GM21390 (cell line): Measurements from ENCODE around the gene TM4SF18.

Experiments used
- ATAC-seq: cut with Tn5 transposase; IDR thresholded peaks from one replicate; pipeline ENCODE4 v1.9.1; 2021; ENCODE audit not compliant: unreplicated experiment

TM4SF18 gene

DNA sequence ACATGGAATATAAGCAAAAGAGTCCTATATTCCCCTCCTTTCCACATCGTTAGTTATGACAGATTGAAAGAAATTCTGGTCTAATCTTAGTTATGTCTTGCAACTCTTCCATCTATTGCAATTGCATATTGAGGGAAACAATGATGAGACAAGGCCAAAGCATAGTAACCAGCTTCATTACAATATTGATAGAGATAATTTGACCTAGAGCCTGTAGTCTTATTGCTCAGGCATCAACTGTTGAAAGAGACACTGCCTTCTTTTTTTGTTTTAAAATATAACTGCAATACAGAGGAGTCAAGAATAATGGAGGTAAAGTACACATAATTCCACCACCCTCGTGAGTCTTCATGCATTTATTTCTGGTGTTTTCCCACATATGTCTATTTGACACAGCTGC lies 2.0 kb downstream of the TM4SF18 start:
- ATAC-seq: no peak

DNA sequence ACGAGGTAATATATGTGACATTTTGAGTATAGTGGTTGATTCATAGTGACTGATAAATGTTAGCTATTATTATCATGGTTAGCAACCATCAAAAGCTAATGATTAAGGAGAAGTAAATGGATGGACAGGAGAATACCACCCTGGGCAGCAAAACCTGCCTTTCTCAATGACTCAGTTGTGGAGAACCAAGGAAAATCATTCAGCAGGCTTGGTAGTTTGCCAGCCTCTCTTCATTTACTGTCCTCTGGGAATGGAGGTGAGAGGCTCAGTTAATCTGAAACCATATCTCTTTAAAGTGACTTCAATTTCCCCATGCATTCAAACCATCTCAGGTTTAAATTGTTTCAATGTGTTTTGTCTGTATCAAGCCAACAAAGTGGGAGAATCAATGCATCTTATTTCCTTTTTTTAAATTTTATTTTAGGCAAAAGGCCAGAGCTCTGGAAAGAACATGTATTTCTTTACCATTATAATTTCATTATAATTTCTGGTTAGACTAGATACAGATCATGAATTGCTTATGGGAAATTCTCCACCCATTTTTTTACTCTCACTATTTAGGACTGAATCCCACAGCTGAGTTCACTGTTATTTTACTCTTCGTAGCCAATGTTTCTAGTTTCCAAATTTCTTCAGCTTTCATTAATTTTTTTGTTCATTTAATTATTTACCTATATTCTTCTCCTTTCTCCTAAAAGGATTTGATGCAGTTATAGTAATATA lies 2.7 kb downstream of the TM4SF18 start:
- ATAC-seq: no peak

DNA sequence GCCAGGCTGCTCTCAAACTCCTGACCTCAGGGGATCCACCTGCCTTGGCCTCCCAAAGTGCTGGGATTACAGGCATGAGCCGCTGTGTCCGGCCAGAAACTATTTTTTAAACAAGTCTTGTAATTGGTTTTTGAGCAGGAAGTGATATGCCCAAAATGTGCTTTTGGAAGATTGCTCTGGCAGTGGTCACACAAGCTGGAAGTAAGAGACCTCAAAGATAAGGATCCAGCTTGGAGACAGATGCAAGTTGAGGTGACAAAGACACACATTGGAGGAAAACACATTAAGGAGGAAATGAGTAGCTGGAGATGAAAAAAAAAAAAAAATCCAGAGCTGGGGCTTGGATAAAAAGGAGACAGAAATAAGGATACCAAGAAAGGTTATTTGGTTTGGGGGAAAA lies 6.3 kb downstream of the TM4SF18 start:
- no peak for ATAC-seq

DNA sequence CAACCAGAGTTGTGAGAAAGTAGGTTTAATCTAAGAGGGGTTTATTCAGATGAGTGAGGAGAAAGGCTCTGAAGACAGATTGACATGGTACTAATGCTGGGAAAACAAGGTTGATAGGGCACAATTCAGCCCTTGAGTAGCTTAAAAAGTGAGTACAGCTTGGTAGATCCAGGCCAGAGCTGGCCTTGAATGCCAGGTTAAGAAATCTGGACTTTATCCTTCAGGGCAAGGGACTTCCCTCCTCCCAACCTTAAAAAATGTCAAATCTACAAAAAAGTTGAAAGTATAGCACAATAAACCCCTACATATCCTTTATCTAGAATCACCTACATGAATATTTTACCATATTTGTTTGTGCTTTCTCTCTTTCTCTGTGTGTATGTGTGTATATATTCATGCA lies 7.9 kb downstream of the TM4SF18 start:
- no peak for ATAC-seq

DNA sequence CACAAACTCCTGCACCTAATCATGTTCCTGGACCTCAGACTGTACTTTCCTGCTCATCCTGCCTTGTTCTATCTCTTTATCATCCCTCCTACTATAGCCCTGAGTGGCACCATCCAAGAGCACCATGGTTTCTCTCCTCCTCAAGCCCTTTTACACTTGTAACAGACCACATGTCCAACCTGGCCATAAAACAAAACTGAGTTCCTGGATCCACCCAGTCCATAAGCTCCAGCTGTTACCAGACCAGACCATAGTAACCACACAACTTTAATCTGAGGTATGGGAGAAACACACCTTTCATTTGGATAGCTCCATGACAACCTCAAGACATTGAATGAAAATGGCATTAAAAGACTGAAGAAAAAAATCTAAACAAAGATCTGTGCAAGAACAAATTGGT lies 9.1 kb downstream of the TM4SF18 start:
- ATAC-seq: no peak

DNA sequence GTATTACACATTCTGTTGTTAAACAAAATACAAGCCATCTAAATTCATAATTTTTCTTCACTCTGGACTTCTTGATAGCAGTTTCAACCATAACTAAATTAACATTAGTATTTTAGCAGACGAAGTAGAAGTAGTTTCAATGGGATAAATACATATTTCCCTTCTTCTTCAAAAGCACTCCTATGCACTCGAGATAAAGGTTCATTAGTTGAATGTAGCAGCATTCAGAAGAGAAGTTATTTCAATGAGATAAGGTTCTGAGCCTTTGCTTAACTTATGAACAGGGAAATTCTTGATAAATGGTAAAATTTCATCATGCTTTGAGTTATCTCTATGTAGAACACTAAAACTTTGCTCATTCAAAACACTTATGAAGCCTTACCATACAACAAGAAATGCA lies 11.8 kb downstream of the TM4SF18 start:
- ATAC-seq: no peak

DNA sequence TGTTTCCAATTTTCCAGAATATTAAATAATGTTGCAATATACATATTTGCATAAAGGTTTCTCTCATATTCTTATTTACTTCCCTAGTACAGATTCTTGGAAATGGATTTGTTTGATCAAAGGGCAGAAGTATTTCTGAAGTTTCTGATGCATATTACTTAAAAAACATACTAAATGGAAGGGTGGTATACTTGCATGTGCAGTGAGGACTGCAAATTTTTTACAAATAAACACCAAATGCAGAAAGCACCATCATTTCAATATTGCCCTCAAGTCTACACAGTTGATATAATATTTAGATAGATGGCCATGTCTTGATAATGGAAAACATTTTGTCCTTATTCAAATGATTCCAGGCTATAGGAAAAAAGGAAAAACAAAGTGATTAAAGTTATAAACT lies 12.3 kb downstream of the TM4SF18 start:
- ATAC-seq: no peak

DNA sequence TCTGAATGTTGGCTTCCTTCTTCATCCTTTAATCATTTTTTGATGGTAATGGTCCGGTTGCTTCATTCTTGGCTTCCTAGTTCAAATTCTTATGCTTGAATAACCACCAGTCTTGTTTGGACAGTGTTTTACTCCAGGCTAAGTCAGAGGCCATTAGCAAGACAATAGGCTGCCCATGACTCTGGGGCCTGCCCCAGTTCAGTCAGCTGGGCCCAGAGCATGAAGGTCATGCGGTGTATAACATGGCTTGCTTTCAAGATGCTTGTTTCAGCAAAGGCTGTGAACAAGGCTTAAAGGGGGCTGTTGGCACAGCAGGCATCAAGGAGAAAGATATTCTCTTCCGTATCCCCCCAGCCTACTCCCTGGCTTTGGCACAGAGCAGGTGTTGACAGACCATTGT lies 13.7 kb downstream of the TM4SF18 start:
- ATAC-seq: no peak

DNA sequence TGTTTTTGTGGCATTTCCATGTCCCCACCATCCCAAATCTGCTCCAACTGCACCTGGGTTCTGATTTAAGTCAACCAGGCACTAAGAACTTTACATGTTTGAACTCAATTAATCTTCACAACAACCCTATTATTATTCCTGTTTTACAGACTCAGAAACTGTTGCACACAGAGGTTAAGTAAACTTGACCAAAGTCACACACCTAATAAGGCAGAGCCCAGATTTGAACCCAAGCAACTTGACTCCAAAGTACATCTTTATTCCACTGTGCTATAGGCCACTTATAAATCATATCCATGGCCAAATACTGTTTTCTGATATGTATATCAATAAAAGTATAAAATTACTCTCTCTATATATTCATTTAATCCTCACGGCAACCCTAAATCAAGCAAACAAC lies 16.4 kb downstream of the TM4SF18 start:
- no peak for ATAC-seq

DNA sequence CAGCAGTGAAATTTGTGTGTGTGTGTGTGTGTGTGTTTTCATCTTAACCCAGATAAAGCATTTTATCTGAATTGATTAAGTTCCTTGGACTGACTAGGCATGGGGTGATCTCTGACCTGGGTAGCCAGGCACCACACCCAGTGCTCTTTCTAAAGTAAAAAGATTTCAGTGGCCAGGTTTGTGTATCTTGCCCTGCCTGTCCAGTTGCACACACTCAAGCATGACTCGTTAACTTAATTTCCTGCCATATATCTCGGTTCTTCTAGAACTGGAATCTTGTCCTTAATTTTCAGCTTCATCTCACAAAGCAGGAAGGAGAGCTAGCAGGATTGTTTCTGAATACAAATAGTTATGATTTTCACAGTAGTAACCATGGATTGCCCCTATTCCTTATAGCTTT lies 17.0 kb downstream of the TM4SF18 start:
- ATAC-seq: no peak

DNA sequence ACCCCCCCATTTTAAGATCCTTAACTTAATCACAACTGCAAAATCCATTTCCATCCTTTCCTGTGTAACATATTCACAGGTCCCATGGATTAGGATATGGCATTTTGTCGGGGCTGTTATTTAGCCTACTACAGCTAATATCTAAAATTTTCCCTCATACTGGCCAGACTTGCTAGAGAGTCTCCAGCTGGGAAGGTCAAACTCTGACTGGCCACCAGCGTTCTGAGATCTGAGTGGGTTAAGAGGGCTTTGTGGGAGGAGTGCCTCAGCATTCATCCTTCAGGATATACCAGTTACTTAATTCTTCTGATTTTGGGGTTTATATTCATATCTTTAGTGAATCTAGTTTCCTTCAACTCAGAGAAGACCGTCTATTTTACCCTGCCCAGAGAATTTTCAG lies 17.7 kb downstream of the TM4SF18 start:
- no peak for ATAC-seq

DNA sequence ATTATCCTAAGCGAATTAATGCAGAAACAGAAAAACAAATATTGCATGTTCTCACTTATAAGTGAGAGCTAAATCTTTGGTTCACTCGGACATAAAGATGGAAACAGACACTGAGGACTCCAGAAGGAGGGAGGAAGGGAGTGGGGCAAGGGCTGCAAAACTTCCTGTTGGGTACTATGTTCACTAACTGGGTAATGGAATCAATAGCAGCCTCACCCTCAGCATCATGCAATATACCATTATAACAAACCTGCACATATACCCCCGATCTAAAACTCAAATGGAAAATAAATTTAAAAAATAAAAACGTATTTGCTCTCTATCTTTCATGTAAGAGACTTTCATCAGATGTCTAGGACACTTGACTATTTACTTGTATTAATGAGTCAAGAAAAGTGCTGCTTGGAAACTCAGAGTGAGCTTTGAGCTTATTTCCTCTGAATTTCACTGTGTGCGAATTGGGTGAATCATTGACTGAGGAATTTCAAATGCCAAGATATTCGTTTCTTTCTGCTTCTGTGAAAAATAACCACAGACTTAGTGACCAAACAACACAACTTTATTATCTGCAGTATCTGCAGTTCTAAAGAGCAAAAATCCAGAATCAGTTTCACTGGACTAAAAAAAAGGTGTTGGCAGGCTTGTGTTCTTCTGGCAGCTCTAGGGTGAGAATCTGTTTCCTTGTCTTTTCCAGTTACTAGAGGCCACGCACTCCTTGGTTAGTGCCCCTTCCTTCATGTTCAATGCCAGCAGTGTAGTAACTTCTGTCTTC lies 18.4 kb downstream of the TM4SF18 start:
- no peak for ATAC-seq

DNA sequence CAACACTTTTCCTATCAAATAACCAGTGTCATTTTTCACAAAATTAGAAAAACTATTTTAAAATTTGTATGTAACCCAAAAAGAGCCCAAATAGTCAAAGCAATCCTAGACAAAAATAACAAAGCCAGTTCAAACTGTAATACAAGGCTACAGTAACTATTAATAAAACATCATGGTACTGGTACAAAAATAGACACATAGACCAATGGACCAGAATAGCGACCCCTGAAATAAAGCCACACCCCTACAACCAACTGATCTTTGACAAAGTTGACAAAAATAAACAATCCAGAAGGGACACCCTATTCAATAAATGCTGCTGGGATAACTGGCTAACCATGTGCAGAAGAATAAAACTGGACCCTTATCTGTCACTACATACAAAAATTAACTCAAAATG lies 19.9 kb downstream of the TM4SF18 start:
- no peak for ATAC-seq

DNA sequence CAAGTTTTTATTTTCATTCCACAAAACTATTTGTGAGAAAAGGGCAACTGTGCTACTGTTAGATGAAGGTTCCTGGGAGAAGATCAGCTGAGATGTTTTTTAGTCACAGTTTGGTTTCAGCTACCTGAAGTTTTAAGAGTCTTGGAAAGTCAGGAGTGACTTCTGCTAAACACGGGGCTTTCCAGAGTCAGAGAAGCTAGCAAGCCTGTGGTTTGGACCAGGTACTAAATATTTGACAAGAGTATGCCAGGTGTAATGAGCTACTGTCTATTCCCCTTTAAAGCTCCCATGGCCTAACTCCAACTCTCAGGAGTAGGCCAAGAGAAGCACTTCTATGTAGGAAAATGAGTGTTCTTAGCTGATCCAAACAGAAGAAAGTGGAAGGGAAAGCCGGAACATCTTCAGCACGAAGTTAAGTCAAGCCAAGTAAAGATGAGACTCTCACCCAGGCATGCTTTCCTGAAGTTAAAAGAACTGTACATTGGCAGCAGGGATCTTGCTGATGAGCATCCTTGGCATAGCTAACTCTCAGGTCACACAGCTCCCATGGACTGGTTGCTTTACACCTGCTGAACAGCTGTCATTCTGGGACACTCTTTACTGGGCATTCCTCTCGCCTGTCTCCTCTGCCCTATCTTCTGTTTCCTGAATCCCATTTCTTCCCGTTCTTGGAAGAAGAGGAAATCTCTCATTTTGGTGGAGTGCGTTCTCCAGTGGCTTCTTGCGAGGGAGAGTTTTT lies 22.5 kb downstream of the TM4SF18 start:
- ATAC-seq: no peak

DNA sequence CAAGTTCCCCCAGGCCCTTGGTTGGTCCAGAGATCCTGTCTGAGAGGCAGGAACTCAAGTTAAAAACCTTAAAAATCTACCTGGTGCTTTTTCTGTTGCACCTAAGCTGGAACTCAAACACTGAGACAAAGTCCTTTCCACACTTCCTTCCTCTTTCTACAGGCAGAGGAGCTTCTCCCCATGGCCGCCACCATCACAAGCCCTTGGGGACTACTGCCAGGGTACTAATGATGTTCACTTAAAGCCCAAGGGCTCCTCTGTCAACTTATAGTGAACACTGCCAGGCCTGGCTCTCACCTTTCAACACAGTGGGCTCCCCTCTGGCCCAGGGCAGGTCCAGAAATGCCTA lies 26.0 kb downstream of the TM4SF18 start:
- no peak for ATAC-seq

DNA sequence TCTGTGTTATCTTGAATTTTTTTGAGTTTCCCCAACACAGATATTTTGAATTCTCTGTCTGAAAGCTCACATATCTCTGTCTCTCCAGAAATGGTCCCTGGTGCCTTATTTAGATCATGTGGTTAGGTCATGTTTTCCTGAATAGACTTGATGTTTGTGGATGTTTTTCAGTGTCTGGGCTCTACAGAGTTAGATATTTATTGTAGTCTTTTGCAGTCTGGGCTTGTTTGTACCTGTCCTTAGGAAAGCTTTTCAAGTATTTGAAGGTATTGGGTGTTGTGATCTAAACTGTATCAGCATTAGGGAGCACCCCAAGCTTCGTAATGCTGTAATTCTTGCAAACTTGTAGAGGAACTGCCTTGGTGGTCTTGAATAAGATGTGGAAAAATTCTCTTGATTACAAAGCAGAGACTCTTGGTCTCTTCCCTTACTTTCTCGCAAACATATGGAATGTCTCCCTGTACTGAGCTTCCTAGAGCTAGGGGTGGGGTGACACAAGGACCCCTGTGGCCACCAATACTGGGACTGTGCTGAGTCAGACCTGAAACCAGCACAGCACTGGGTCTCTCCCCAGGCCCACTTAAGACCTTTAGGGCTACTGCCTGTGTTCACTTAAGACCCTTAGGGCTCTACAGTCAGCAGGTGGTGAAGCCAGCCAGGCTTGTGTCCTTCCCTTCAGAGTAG lies 26.5 kb downstream of the TM4SF18 start:
- no peak for ATAC-seq

DNA sequence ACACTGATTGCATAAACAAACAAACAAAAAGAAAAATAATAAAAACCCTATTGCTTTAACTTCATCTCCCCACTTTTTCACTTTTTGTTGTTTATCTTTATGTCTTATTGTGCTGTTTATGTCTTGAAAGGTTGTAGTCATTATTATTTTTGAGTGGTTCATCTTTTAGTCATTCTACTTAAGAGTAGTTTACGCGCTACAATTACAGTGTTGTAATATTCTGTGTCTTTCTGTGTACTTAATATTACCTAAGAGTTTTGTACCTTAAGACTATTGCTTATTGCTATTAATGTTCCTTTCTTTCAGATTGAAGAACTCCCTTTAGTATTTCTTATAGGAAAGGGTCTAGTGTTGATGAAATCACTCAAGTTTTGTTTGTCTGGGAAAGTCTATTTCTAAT lies 28.1 kb downstream of the TM4SF18 start:
- no peak for ATAC-seq

DNA sequence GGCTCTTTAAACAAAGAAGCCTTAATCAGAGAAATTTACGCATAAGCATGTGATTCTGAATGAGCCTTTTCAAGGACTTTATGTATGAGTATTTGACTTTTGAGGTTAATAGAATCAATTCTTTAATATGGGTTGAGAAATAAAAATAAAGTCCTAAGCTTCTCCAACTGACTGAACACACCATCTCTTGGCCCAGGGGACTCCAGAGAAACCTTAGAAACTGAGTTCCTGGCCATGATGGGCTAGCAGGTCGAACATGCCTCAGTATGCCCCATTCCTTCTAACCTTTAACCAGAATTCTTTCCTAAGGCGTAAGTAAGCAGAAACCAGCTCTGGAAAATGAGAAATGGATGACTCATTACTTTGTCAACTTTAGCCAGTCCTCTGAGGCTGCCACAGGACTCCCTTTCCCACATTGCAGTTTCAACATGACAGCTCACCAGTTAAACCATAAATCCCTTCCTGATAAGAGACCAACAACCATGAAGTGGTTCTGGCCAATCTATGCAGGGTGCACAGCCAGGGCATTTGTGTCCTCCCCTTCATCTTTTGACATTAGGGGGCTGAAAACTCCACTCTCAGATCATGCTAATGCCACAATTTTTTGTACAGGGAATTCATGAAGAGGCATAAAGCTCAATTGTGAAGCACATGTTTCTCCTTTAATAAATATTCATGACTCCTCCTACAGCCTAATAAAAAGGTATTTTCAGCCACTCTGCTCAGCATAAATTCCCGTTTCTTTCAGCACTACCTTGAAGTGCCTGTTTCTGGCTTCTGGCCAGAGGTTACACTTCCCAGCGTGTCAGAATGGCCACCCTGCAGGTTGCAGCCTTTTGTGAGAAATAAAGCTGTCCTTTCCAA lies 33.3 kb downstream of the TM4SF18 start:
- ATAC-seq: peak; percentile 82

DNA sequence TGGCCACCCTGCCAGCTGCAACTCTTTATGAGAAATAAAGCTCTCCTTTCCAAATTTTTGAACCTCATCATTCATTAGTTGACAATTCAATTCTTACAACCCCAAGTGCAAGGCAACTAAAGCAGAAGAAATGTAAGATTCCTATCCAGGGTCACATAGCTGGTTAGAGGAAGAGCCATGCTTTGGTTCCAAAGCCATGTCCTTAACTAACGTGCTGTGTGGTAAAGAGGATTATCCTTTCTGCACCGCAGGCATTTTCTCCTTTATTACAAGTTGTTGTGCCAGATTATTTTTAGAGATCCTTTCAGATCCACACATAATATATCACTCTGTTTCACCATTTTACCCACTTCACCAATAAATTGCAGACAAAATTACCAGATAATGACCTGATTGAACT lies 36.5 kb downstream of the TM4SF18 start:
- ATAC-seq: no peak

DNA sequence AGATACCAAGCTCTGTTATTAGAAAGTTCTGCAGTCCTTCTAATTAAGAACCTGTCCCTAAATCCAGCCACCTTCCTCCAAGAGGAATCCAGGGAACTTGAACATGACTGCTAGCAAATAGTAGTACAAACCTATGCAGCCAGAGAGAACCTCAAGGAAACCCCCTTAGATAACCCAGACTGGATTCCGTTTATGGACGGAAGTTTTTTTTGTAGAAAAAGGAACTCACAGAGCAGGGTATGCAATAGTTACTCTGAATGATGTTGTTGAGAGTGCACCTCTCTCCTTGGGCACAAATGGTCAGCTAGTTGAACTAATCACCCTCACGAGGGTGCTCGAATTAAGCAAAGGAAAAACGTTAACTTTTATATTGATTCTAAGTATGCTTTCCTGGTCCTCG lies 40.8 kb downstream of the TM4SF18 start:
- ATAC-seq: no peak

DNA sequence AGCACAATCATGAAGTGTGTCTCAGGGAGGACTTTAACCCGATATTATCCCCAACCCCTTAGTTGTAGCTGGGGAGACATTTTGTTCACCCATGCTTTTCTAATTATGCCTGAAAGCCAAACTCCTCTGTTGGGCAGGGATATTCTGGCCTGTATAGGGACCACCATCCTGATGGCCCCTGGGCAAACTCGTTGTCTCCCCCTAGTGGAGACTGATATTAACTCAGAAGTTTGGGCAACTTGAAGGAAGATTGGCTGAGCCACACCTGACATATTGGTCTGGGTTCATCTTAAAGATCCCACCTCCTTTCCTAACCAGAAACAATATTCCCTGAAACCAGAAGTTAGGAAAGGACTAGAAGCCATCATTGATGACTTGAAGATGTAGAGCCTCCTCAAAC lies 42.3 kb downstream of the TM4SF18 start:
- no peak for ATAC-seq
